Suppressor macrophage treated with lipopolysaccharide for 1 hour (primary cell): Measurements from ENCODE around the gene MYO3B.
"Not testable (repeated sequence)": the region's sequence is repeated elsewhere in the genome, so short reads cannot be mapped to it uniquely, and the experiment has no call there.

Experiments used
- DNase-seq, 3 donors: peaks; one replicate each; pipeline ENCODE4 v3.0.0-alpha.2; 2020 to 2022

The MYO3B gene

DNA sequence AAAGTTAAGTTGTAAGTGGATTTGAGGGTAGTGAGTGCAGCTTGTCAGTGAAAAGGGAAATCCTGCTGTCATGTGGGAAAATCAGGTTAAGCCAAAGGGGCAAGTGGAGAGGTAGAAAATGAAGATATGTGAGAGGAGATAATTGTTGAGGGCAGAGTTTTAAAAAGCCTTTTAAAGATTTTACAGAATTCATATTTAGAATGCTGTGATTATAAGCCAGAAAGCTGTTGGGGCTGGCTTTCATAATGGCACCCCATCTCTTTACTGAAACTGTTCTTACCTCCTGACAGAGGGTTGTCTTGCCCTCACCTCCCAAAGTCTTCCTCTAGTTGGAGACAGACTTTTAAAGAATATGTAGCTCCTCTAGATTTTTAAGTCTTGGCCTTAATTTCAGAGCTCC, 86.9 kb downstream of the MYO3B start:
- no peak for DNase-seq

DNA sequence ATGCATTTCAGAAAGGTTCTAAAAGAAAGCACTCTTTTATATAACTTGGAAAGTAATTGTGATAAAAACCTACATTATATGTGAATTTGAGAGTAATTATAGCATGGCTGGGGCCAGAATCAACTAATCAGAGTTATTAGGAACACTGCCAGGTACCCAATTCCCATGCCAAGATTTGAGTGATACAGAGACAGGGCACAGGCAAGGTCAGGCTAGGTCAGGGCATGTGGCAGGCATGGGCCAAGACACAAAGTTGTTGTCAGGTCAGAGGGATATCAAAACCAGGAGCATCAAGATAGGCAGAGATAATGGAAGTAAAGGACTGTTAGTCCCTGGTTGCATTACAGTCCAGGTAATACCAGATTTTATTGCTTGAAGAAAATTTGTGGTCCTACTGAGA, 87.4 kb downstream of the MYO3B start:
- no peak for DNase-seq

- DNase-seq, result no peak
Measured at GRCh38 chr2:170266358-170266757, 88.4 kb downstream of the MYO3B start.

DNA sequence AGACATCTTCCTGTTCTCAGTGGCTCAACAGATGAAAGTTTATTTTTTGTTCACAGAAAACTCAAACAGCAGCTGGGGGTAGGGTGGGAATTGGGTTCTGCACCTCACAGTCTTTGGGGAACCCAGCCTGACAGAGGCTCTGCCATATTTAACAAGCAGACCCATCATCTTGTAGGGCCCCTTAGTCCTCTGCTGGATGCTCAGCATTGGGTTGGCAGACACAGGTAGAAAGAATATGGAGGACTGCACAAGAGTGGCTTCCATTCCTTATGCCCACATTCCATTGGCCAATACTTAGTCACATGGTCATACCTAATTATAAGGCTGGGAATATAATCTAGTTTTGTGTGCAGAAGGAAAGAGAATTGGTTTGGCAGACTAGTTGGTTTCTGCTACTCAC, 89.1 kb downstream of the MYO3B start:
- no peak for DNase-seq

- DNase-seq, result no peak
Measured at GRCh38 chr2:170270278-170270864, 92.4 kb downstream of the MYO3B start.

- DNase-seq, result no peak
Measured at GRCh38 chr2:170271340-170271739, 93.4 kb downstream of the MYO3B start.

- DNase-seq, result no peak
Measured at GRCh38 chr2:170276056-170276455, 98.1 kb downstream of the MYO3B start.

- DNase-seq, result no peak
Measured at GRCh38 chr2:170276925-170277629, 99.1 kb downstream of the MYO3B start.

- DNase-seq, result no peak
Measured at GRCh38 chr2:170277951-170278350, 100.0 kb downstream of the MYO3B start.

DNA sequence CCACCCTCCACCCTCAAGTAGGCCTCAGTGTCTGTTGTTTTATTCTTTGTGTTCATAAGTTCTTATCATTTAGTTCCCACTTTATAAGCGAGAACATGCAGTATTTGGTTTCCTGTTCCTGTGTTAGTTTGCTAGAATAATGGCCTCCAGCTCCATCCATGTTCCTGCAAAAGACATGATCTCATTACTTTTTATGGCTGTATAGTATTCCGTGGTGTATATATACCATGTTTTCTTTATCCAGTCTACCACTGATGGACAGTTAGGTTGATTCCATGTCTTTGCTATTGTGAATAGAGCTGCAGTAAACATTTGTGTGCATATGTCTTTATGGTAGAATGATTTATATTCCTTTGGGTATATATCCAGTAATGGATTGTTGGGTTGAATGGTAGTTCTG, 101.7 kb downstream of the MYO3B start:
- DNase-seq, result not testable (repeated sequence)

DNA sequence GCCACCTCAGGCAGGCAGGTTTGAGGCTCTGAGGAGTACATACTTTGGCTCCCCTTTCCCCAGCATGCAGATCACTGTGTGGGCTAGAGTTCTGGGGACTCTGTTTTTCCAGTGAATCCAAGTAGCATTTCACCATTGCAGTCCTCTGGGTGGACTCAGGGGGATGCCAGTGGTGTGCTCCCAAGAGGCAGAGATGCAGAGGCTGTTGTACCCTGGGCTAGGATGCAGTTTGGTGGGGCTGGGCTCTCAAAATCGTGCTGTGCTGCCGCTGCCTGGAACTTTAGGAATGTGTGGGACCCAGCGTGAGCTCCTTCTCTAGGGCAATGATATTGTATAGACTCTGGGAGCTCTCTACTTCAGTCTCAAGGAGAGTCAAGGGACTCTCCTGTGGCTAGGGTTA, 104.9 kb downstream of the MYO3B start:
- DNase-seq, result no peak

DNA sequence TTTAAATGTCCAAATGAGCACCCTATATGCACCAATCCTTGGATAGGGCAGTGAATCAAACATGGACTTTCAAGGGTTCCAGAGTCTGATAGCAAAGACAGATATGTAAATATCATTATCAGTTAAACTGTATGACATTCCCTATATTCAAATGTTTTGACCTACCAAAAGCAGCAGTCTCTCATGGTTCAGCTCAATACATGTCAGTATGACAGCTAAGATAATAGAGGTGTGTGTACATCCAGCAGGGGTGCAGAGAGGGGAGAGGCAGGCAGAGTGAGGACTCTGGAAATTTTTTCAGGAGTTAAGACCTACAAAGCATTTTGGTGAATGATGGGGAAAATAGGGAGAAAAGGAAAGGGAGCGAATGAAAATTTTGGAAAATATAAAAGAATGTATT, 106.3 kb downstream of the MYO3B start:
- no peak for DNase-seq

- no peak for DNase-seq
Measured at GRCh38 chr2:170288859-170289258, 110.9 kb downstream of the MYO3B start.

- DNase-seq, result no peak
Measured at GRCh38 chr2:170291474-170291873, 113.5 kb downstream of the MYO3B start.

DNA sequence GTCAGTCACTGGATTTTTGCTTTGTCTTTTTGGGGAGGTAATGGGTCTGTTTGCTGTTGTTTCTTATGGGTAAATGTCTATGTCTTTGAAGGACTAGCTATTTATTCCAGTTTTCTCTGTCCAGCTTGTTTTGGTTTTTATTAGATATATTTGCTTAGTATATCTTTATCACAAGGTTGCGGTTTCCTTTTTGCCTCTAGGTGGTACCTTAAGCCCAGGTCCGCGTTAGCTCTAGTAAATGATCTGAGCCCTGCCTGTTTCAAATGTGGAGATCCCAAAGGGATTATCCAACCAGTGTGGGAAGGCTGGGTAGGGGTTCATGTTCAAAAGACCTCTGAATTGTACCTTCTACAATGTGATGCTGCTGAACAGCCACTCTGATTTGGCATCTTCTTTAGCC, 114.5 kb downstream of the MYO3B start:
- DNase-seq, result no peak

GRCh38 chr2:170297496-170297895, 119.5 kb downstream of the MYO3B start:
- no peak for DNase-seq

GRCh38 chr2:170298115-170298514, 120.2 kb downstream of the MYO3B start:
- DNase-seq, result no peak

DNA sequence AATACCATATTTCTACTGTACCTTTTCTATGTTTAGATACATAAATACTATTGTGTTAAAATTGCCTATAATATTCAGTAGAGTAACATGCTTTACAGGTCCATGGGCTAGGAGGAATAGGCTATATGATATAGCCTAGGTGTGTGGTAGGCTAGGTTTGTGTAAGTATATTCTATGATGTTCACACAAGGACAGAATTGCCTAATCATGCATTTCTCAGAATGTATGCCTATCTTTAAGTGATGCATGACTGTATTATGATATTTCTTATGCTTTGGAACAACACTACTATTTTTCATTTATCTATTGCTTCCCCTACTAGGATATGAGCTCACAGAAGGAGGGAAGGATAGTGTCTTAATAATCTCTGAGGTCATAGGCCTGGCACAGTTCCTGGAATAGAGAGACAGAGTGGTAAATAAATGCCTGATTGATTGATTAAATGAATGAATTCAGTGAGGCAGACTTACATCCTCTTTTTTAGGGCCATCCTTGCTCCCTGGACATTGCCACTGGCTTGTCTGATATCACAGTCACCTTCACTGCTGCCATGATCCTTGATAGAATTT, 121.0 kb downstream of the MYO3B start:
- no peak for DNase-seq

DNA sequence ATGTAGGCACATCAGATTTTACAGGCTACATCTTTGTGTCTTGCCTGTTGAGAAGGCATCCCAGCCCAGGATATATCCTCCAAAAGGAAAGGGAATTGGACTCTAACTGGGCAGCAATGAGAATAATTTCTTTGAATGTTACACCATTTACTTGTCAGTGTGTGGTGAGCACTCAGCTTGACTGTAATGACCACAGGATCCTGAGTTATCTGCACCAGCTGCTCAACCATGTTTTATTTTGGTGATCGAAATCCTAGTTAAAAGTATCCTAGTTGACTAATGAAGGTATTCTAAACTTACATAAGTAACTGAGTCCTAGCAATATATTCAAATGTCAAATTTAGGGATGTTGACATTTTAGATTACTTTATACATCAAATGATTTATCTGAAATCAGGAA, 123.0 kb downstream of the MYO3B start:
- no peak for DNase-seq

DNA sequence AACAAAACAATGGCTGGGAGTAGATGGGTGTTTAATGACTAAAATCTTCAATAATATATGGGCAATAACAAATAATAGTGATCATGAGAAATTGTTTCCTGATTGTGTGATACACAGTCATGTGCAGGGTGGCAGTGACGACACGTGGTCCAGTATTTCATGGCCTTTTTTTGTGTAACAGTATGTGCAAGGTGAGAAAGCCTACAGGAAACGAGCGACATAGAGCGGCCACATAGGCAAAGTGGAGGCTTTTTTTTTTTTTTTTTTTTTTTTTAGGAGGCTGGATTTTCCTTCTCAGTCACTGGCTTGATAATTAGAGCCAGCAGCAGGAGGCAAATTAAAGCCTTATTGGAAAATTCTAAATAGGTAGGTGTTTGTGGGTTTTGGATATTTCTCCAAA, 123.7 kb downstream of the MYO3B start:
- DNase-seq, result no peak

DNA sequence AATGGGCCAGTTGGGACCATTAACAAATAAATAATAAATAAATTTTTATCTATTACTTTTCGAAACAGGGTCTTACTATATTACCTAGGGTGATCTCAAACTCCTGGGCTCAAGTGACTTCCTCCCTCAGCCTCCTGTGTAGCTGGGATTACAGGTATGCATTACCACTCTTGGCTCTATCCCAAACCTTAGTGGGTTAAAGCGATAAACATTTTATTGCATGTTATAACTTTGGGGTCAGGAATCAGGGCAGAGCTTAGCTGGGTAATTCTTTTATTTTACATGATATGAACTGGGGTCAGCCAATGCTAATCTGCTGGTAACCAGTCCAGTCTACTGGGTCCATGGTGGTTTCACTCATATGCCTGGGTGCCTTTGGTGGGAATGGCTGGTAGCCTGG, 127.8 kb downstream of the MYO3B start:
- DNase-seq, result no peak

DNA sequence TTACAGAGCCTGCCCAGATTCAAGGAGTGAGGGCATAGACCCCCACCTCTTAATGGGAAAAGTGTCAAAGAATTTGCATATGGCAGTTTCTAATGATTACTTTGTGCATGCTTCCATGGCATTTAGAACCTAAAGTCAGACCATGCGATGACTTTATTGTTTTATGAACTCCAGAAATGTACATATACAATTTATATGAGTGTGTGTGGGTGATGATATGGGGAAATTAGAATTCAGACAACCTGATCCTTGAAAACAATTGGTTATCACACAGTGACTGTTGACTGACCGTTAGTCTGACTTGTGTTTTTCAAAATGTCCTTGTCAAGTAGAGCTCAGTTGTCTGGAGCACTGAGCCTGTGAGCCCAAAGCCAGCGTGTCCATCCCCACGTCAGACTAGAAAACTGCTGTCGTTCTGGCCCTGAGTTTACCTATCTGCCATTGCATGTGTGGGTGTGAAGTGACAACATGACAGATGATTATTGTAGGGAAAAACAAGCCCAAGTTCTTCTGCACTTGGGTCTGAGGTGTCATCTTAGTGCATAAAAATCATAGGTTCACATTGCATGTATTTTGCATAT, 128.4 kb downstream of the MYO3B start:
- DNase-seq, result no peak

DNA sequence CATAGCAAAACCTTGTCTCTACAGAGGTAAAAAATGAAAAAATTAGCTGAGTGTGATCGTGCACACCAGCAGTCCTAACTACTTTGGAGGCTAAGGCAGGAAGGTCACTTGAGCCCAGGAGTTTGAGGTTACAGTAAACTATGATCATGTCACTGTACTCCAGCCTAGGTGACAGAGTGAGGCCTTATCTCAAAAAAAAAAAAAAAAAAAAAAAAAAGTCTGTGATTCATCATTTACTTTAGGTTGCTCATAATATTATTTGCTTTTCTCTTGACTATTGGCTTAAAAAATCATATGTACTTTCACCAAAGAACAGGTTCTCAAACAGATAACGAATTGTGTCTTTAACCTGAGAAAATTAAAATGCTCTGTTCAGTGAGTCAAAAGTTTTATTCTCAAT, 129.1 kb downstream of the MYO3B start:
- DNase-seq, result no peak
